GM12864 (cell line): Measurements from ENCODE around the gene DCP2.
A peak's percentile ranks its signal among the peaks of the same experiment; 100 is the strongest.

ENCODE experiments used
- DNase-seq: peaks from one replicate; pipeline ENCODE4 v3.0.0-alpha.2; 2011; ENCODE audit warnings: low read depth
- H3K4me3 ChIP-seq: 2 replicates; pipeline ENCODE4 v1.5.1; 2011; ENCODE audit warnings: mild to moderate bottlenecking, low read depth, low read length, control low read depth
- TF ChIP-seq, protein P1 (sequence below): IDR thresholded peaks from 2 replicates; pipeline ENCODE4 v1.5.1; 2011; ENCODE audit warnings: low read depth, mild to moderate bottlenecking, moderate library complexity, low read length, control low read depth, inconsistent platforms; ENCODE audit errors: missing control alignments

Gene DCP2

DNA sequence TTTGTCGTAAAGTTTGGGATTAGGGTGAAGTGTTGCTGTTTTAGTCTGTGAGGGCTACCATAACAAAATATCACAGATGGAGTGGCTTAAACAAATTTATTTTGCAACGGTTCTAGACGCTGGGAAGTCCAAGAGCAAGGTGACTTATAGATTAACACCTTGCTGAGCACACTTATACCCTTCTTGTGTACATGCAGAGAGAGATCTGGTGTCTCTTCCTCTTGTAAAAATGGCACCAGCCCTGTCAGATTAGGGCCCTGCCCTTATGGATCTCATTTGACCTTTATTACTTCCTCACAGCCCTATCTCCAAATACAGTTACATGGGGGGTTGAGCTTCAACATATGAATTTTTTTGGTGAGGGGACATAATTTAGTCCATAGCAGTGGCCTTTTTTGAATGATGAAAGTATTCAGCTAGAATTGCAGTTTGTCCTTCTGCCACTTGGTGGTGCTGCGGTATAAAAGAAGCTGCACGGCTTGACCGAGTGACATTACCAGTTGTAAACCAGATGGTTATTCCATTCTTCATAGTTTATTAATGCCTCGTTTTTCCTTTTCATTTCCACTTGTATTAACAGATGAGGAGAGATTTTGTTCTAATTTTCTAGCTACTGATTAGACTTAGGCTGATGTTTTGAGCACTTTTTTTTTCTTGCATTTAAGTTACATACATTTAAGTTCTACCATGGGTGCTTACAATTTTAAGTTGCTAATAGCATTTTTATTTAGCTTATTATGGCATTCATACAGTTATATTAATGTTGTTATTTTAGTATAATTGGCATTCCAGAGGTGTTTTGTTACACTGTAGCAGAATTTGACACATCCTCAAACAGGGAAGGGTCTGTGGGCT is 19.4 kb downstream of the DCP2 start:
- no peak overlapping the region for H3K4me3 ChIP-seq
- no peak for DNase-seq
- TF ChIP-seq, protein P1, sequence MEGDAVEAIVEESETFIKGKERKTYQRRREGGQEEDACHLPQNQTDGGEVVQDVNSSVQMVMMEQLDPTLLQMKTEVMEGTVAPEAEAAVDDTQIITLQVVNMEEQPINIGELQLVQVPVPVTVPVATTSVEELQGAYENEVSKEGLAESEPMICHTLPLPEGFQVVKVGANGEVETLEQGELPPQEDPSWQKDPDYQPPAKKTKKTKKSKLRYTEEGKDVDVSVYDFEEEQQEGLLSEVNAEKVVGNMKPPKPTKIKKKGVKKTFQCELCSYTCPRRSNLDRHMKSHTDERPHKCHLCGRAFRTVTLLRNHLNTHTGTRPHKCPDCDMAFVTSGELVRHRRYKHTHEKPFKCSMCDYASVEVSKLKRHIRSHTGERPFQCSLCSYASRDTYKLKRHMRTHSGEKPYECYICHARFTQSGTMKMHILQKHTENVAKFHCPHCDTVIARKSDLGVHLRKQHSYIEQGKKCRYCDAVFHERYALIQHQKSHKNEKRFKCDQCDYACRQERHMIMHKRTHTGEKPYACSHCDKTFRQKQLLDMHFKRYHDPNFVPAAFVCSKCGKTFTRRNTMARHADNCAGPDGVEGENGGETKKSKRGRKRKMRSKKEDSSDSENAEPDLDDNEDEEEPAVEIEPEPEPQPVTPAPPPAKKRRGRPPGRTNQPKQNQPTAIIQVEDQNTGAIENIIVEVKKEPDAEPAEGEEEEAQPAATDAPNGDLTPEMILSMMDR: peak; percentile 85

DNA sequence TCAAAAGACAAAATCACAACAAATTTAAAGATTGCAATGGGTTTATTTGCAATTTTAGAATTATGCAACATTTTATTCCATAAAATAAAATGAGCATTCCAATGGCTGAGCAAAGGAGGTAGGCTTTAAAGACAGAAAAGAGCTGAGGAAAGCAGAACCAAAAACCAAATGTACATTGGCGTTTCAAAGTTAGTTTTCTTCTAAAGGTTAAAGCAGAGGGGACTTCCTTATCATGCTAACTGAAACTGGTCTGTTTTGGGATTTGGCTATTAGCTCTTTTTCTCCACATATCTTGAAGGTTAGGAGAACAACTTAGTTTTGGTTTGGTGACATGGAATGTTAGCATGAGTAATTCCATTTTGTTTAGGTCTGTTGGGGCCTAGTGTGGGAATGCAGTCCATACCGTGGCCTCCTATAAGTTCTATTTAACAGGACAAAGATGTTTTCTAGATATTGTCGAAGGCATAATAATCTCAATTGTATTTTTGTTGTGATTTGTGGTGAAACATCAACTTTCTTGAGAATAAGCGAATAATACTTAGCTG is 20.3 kb downstream of the DCP2 start:
- TF ChIP-seq, protein P1: no peak
- H3K4me3 ChIP-seq: no peak overlapping the region

DNA sequence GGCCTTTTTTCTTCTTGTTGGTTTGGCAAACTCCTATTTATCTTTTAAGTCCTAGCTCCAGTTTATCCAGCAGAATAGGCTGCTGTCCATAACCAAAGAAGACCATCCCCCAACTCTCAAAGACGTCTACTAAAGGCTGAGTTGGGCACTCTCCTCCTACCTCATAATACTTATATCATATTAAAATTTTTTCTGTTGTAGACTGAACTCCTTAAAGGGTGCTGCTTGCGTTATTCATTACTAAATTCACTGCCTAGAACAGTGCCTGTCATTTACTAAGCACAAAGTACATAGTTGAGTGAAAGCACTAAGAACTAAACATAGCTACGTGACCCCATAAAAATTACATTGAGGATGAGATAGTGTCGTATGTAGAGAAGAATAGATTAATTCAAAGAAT is 21.7 kb downstream of the DCP2 start:
- DNase-seq: no peak
- H3K4me3 ChIP-seq: no peak overlapping the region
- TF ChIP-seq, protein P1: no peak

More for the DNA sequence above, 20.3 kb downstream of the DCP2 start:
- DNase-seq: no peak

DNA sequence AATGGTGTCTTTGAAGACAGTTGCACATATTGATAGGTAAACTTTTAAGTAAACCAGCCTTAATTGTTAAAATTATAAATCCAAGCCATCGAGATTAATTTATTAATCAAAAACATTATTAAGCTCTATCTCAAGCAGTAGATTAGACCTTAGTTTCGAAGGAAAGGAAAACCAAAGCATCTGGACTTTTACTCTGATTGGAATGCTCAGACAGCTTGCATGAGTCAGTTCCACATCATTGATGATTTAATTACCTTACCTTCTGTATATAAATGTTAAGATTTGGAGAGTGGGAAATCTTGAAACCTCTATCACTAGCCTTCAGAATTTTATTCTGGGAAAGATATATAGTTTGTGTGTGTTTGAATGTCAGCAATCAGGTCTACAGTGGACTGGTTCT is 23.9 kb downstream of the DCP2 start:
- no peak for DNase-seq
- TF ChIP-seq, protein P1: no peak
- no peak overlapping the region for H3K4me3 ChIP-seq

DNA sequence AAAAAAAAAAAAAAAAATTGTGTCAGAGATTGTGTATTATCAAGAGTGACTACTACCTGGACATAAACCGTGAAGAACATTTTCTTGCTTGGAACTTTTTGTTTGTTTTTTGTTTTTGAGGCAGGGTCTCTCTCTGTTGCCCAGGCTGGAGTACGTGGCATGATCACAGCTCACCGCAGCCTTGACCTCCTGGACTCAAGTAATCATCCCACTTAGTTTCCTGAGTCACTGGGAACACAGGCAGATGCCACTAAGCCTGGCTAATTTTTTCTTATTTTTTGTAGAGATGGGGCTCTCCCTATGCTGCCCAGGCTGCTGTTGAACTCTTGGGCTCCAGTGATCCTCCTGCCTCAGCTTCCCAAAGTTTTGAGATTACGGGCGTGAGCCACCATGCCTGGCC is 25.8 kb downstream of the DCP2 start:
- H3K4me3 ChIP-seq: no peak overlapping the region
- TF ChIP-seq, protein P1: no peak
- no peak for DNase-seq

DNA sequence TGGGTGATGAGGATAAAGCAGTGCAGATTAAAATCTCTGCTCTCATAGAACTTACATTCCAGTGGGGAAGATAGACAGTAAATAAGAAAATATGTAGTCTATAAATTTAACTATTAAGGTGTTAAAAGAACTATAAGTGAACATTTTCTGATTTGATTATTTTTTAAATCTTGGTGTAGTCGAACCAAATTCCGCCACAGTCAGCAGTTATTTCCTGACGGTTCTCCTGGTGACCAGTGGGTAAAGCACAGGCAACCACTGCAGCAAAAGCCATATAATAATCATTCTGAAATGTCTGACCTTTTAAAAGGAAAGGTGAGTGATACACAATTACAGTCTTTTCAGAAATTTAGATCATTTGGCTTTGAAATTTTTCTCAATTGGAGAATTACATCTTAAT is 27.2 kb downstream of the DCP2 start:
- DNase-seq: no peak
- H3K4me3 ChIP-seq: no peak overlapping the region
- TF ChIP-seq, protein P1: no peak
